Spleen (tissue), 7 donors: ENCODE data around the gene NOP10.

ENCODE experiments used
- POLR2AphosphoS5 ChIP-seq, 3 donors: sonication (generic); formaldehyde crosslinking; IDR thresholded peaks; one replicate each; pipeline ENCODE4 v1.5.1; 2017; ENCODE audit warnings: antibody characterized with exemption in 3 of 3
- TF ChIP-seq, protein P1 (sequence below), 11 experiments: fragments of 200-600 bp in 7 of 11; fragments of 450-650 bp in 4 of 11; sonication (generic) in 4 of 11; IDR thresholded peaks in 8 of 11; conservative IDR thresholded peaks in 3 of 11; 1 replicate in 7 of 11; 2 replicates in 4 of 11; pipeline versions ENCODE4 v1.4.0 to v1.8.0; 2016 to 2021; ENCODE audit warnings: antibody characterized with exemption in 11 of 11, inconsistent platforms in 4 of 11, mild to moderate bottlenecking in 1 of 11
- donor health status: DM: no; HTN: no; CAD: no; lungs with moderate emphysema.
- donor health status: DM: no; HTN: no; CAD: no.
- donor health status: DM: no; HTN: no; CAD: no.

DNA sequence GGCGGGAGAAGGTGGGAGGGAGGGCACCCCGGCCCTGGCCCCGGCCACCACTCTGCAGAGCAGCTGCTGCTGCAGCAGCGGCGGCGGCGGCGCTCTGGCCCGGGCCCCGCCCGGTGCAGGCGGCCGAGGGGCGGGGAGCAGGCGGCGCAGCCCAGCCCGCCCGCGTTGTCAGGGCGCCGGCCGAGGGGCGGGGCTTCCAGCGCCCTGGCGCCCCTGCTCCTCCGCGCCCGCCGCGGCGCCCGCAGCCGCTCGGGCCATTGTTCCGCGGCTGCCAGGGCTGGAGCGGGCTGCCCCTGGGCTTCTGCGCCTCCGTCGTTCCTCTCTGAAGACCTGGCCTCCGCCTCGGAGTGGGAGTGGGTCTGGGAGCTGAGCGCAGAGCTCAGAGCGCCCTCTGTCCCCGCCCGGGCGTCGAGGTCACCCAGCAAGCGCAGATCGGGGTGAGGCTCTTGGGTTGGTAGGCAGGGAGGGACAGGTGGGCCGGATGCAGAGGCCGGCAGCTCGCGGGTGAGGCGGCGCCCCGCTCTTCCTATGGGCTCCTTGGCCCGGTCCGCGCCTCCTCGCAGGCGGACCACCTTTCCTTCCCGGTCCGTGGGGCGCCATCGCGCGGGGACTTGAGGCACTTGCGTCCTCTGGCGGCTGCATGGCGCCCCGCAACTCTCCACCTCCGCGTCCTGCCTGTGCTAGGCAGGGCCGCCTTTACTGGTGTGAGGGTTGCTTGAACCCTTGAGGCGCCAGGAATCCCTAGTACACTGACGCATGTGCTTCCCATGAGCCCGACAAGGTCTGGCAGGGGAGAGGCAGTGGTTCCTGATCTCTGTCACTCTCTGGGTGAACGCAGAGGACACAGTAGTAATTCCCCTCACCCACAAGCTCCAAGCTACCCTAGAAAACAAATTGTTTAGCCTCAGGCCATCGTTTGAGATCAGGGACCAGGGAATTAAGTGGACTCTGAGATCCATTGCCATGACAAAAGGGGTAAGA is 24.5 kb upstream of the NOP10 start, which contains the start of gene LPCAT4:
- TF ChIP-seq, protein P1, sequence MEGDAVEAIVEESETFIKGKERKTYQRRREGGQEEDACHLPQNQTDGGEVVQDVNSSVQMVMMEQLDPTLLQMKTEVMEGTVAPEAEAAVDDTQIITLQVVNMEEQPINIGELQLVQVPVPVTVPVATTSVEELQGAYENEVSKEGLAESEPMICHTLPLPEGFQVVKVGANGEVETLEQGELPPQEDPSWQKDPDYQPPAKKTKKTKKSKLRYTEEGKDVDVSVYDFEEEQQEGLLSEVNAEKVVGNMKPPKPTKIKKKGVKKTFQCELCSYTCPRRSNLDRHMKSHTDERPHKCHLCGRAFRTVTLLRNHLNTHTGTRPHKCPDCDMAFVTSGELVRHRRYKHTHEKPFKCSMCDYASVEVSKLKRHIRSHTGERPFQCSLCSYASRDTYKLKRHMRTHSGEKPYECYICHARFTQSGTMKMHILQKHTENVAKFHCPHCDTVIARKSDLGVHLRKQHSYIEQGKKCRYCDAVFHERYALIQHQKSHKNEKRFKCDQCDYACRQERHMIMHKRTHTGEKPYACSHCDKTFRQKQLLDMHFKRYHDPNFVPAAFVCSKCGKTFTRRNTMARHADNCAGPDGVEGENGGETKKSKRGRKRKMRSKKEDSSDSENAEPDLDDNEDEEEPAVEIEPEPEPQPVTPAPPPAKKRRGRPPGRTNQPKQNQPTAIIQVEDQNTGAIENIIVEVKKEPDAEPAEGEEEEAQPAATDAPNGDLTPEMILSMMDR (IDR thresholded peaks at IDR 0.05 in 8 of 11, conservative IDR thresholded peaks at IDR 0.05 in 3 of 11) = peak; percentile 92 to 98 (median 97)
- TF ChIP-seq POLR2AphosphoS5 (IDR thresholded peaks at IDR 0.05) = peak; percentile 81 to 91 (median 88)
